Adrenal gland (tissue), 12 donors: ENCODE measurements around the gene MADCAM1. TPM values are rescaled to one million over a fixed set of nuclear protein-coding genes. Genes with fewer than 3 reads are reported as not detected.

ENCODE experiments used
- DNase-seq, 7 donors: peaks; one replicate each; pipeline ENCODE4 v3.0.0-alpha.2; 2019 to 2020
- H3K27ac ChIP-seq, 5 donors: fragments of 200-600 bp; sonication (generic) in 4 of 5; 1 replicate in 3 of 5; 2 replicates in 2 of 5; pipeline versions ENCODE4 v1.5.1 to v1.8.0; 2016 to 2020; ENCODE audit warnings: mild to moderate bottlenecking in 1 of 5
- H3K27me3 ChIP-seq: fragments of 200-600 bp; 2 replicates; pipeline ENCODE4 v1.8.0; 2021
- H3K36me3 ChIP-seq, 2 donors: fragments of 200-600 bp; replicated peaks in 1 of 2; 1 replicate in 1 of 2; 2 replicates in 1 of 2; pipeline versions ENCODE4 v1.5.1 to v1.8.0; 2018 to 2022
- H3K4me1 ChIP-seq, 2 donors: fragments of 200-600 bp; replicated peaks in 1 of 2; 1 replicate in 1 of 2; 2 replicates in 1 of 2; pipeline versions ENCODE4 v1.5.1 to v1.8.0; 2018 to 2021
- H3K4me3 ChIP-seq, 4 donors: fragments of 200-600 bp; sonication (generic) in 3 of 4; one replicate each; pipeline ENCODE4 v1.5.1; 2016 to 2018
- H3K9me3 ChIP-seq, 3 donors: fragments of 200-600 bp; sonication (generic) in 1 of 3; replicated peaks in 1 of 3; 1 replicate in 2 of 3; 2 replicates in 1 of 3; pipeline versions ENCODE4 v1.5.1 to v1.8.0; 2016 to 2021
- POLR2A ChIP-seq, 2 donors: fragments of 450-650 bp; IDR thresholded peaks; one replicate each; pipeline ENCODE4 v1.6.1; 2017; ENCODE audit warnings: antibody characterized with exemption in 2 of 2, mild to moderate bottlenecking in 2 of 2, moderate library complexity in 1 of 2
- WGBS, 4 donors: extraction: QIAGEN DNeasy Blood & Tissue Kit in 2 of 4; methylation state at CpG; one replicate each; pipeline versions ENCODE4 v1.1.5 to v1.1.7; 2013 to 2017; 5-methylcytosine and 5-hydroxymethylcytosine counted together
- intact Hi-C, 2 donors: fragments of 100-400 bp; cut with DNase I; formaldehyde crosslinking; loops; one replicate each; pipeline versions ENCODE4 v1.14.1 to v1.15.0; 2022 to 2023
- polyA plus RNA-seq, 3 donors: library from polyadenylated mRNA; stranded (reverse); fragments of 200-250 nt in 2 of 3; fragments of 350-450 nt in 1 of 3; fragmentation: Illumina TruSeq in 1 of 3; extraction: RNeasy Lipid Tissue Mini Kit (QIAGEN cat#74804) in 1 of 3; gene quantifications; one replicate each; pipeline ENCODE4 v1.2.3, GENCODE V29; 2013 to 2014
- total RNA-seq, 9 donors: library from RNA; depleted of rRNA in 4 of 9; stranded (reverse); fragments of >200 nt in 4 of 9; fragments of 120-200 nt in 1 of 9; fragmentation: NEBNext Ultra II Directional in 1 of 9; extraction: Animal tissue kit (Norgen Biotek cat#: 25700) in 1 of 9; gene quantifications; one replicate each; pipeline versions ENCODE4 v1.1.0 to v1.2.4, GENCODE V29; 2013 to 2023
- TF ChIP-seq, protein P1 (sequence below), 6 experiments: fragments of 450-650 bp in 4 of 6; fragments of 200-600 bp in 2 of 6; sonication (generic) in 1 of 6; IDR thresholded peaks; 1 replicate in 5 of 6; 2 replicates in 1 of 6; pipeline versions ENCODE4 v1.5.1 to v1.8.0; 2016 to 2021; ENCODE audit warnings: antibody characterized with exemption in 6 of 6, mild to moderate bottlenecking in 2 of 6, moderate library complexity in 1 of 6
- donor health status: healthy with polysubstance abuse.
- donor health status: Bipolar disorder and iron deficiency.
- donor health status: DM: yes; HTN: yes; CAD: no.
- donor health status: DM: no; HTN: no; CAD: no.
- donor health status: DM: no; HTN: no; CAD: no.
- donor health status: DM: yes; HTN: yes; CAD: no.

MADCAM1 gene
- total and polyA plus RNA-seq, 12 donors, result 0.14 to 4.8 (median 0.92) TPM; not detected in 2

GRCh38 chr19:535017-535835, 38.9 kb downstream of the MADCAM1 start:
- DNase-seq, result peak in 1 of 7 donors; percentile 27
- Histone ChIP-seq H3K4me3 (no peak overlapping the region), H3K27me3 (no peaks in the 10 kb centered on the region), H3K9me3 (no peaks in the 10 kb centered on the region), H3K27ac (no peak overlapping the region), H3K4me1 (peaks cover 13 to 14% of the 10 kb centered on the region in 2 donors), H3K36me3 (peaks cover 0 to 43% of the 10 kb centered on the region in 2 donors)
- intact Hi-C loops, result no loop called here
- TF ChIP-seq, protein P1, sequence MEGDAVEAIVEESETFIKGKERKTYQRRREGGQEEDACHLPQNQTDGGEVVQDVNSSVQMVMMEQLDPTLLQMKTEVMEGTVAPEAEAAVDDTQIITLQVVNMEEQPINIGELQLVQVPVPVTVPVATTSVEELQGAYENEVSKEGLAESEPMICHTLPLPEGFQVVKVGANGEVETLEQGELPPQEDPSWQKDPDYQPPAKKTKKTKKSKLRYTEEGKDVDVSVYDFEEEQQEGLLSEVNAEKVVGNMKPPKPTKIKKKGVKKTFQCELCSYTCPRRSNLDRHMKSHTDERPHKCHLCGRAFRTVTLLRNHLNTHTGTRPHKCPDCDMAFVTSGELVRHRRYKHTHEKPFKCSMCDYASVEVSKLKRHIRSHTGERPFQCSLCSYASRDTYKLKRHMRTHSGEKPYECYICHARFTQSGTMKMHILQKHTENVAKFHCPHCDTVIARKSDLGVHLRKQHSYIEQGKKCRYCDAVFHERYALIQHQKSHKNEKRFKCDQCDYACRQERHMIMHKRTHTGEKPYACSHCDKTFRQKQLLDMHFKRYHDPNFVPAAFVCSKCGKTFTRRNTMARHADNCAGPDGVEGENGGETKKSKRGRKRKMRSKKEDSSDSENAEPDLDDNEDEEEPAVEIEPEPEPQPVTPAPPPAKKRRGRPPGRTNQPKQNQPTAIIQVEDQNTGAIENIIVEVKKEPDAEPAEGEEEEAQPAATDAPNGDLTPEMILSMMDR (IDR thresholded peaks at IDR 0.05), result no peak
- TF ChIP-seq POLR2A (IDR thresholded peaks at IDR 0.05), result no peak
- WGBS, 4 donors, result 55 to 61% (median 61%) methylated on average over 10 to 16 of the region's 16 CpGs; no CpG with 5 or more reads in 1 of the 4 donors

DNA sequence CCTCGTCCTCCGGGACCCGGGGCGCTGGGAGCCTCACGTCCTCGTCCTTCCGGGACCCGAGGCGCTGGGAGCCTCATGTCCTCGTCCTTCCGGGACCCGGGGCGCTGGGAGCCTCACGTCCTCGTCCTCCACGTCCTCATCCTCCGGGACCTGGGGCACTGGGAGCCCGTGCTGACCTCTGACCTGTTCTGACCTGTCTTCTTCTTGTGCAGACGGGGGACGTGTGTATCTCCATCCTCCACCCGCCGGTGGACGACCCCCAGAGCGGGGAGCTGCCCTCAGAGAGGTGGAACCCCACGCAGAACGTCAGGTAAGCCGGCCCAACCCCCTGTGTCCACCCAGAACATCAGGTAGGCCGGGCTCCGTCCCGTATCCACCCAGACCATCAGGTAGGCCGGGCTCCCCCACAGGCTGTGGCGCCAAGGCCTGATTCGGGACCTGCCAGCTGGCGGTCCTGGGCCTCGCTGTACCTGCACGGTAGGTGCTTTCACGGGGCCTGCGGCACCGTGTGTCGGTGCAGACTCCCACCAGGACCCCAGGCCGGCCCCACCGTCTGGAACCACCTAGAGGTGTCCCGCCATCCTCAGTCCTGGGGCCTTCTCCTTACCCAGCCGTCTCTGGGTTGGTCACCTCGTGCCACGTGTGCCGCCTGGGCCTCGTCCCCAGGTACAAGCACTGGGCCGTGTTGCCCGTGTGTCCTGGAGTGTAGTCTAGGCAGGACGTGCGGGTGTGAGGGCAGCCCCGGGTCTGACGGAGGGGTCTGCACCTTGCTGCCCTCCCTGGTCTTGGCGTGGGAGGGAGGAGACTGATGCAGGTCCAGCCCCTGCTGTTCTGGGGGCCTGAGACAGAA, 40.0 kb downstream of the MADCAM1 start:
- WGBS, 4 donors, result 83 to 91% (median 89%) methylated on average over 20 to 55 of the region's 55 CpGs
- no peak overlapping the region for H3K27ac ChIP-seq
- no peak for TF ChIP-seq POLR2A (IDR thresholded peaks at IDR 0.05)
- intact Hi-C loops, result no loop called here
- H3K4me1 ChIP-seq, result peaks cover 13 to 14% of the 10 kb centered on the region in 2 donors
- DNase-seq, result no peak
- no peak overlapping the region for H3K4me3 ChIP-seq
- H3K36me3 ChIP-seq, result peaks cover 0 to 47% of the 10 kb centered on the region in 2 donors
- no peaks in the 10 kb centered on the region for H3K27me3 ChIP-seq
- no peaks in the 10 kb centered on the region for H3K9me3 ChIP-seq

DNA sequence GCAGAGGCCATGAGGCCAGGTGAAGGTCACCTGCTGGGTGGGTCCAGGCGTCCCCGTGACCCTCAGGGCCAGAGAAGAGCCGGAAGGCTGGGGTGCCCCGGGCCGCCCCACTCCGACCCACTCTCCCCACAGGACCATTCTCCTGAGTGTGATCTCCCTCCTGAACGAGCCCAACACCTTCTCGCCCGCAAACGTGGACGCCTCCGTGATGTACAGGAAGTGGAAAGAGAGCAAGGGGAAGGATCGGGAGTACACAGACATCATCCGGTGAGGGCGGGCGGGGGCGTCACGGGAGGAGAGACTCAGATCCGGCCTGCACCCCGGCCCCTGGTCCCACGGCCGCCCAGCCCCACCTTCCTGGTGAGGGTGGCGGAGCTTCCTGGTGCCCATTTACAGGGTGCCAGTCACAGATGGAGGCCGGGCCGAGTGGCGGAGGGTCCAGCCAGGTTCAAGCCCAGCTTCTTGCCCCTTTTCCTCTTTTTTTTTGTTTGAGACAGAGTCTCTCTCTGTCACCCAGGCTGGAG, 40.7 kb downstream of the MADCAM1 start:
- H3K4me1 ChIP-seq, result peaks cover 13 to 14% of the 10 kb centered on the region in 2 donors
- TF ChIP-seq, protein P1 (IDR thresholded peaks at IDR 0.05), result no peak
- no peak for TF ChIP-seq POLR2A (IDR thresholded peaks at IDR 0.05)
- WGBS, 4 donors, result 89 to 94% (median 92%) methylated on average over 16 to 26 of the region's 26 CpGs

DNA sequence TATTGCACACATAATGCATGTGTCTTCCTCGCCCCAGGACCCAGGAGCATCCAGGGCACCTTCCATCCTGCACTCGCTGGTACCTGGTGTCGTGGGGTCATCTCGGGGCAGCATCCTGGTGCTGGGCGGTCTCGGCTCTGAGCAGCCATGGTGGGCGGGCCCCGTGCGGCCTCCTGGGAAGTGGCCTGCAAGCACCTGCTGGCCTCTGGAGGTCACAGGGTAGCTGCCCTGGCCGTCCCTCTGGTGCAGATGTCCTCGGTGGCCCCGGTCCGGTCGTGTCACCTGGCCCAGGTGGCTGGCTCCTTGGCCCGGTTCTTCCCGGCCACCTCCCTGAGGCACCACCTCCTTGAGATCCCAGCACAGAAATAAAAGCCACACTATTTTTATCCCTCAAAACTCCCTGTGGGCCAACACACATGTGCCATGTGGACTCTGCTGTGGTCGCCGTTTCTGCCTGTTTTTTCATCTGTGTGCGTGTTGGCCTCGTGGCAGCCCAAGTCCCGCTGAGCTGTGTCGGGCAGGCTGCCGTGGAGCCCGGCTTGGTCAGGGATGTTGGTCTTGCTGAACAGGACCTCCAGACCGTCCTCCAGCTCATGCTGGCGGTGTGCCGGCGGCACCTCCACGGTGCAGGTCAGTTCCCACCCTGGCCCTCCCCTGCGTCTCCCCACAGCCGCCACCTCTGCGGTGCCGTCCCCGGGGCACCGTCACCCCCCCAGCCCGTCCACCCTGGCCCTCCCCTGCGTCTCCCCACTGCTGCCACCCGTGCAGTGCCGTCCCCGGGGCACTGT, 42.5 kb downstream of the MADCAM1 start:
- Histone ChIP-seq H3K36me3 (peaks cover 0 to 60% of the 10 kb centered on the region in 2 donors), H3K27ac (no peak overlapping the region), H3K9me3 (no peaks in the 10 kb centered on the region), H3K4me1 (peaks cover 3 to 4% of the 10 kb centered on the region in 2 donors), H3K4me3 (no peak overlapping the region), H3K27me3 (no peaks in the 10 kb centered on the region)
- 82 to 93% (median 87%) methylated on average over 12 to 40 of the region's 40 CpGs for WGBS, 4 donors
- TF ChIP-seq, protein P1 (IDR thresholded peaks at IDR 0.05), result no peak
- no peak for TF ChIP-seq POLR2A (IDR thresholded peaks at IDR 0.05)
- no peak for DNase-seq
- intact Hi-C loops, result no loop called here

More for the DNA sequence above, 40.7 kb downstream of the MADCAM1 start:
- peaks cover 0 to 54% of the 10 kb centered on the region in 2 donors for H3K36me3 ChIP-seq
- no peak overlapping the region for H3K27ac ChIP-seq
- intact Hi-C loops, result no loop called here
- H3K27me3 ChIP-seq, result no peaks in the 10 kb centered on the region
- no peak for DNase-seq
- no peaks in the 10 kb centered on the region for H3K9me3 ChIP-seq
- no peak overlapping the region for H3K4me3 ChIP-seq
